H1 (cell line): ENCODE results near the gene FAM186B. TPM values are rescaled to one million over a fixed set of nuclear protein-coding genes. Genes with fewer than 3 reads are reported as not detected.

Source experiments
- CTCF ChIA-PET: fragments of 300-600 bp; sonication (Branson Sonifier 250); formaldehyde crosslinking; loops from one replicate; lab custom pipeline; 2021; ENCODE audit not compliant: partially characterized antibody; lab: Charles Lee
- POLR2A ChIA-PET: fragments of 300-600 bp; sonication (Branson Sonifier 250); formaldehyde crosslinking; loops from one replicate; lab custom pipeline; 2021; ENCODE audit warnings: inconsistent platforms; ENCODE audit not compliant: partially characterized antibody; lab: Charles Lee
- DNase-seq, 2 experiments: peaks; one replicate each; pipeline versions ENCODE4 v3.0.0 to v3.0.0-alpha.2; 2010 to 2022; ENCODE audit warnings: low spot score in 2 of 2, low read depth in 1 of 2, mixed read lengths in 1 of 2
- FAIRE-seq: peaks from 2 replicates; lab custom pipeline; 2011; peaks lifted over from hg19 to GRCh38; lab: Jason Lieb, UNC
- H2AFZ ChIP-seq: 2 replicates; pipeline ENCODE4 v1.8.1; 2012; ENCODE audit warnings: low read length, inconsistent platforms
- H2AK5ac ChIP-seq: 2 replicates; pipeline ENCODE4 v1.6.1; 2013; ENCODE audit warnings: low read depth, low read length
- H2BK120ac ChIP-seq: replicated peaks from 2 replicates; pipeline ENCODE3; 2013; ENCODE audit warnings: low read depth, low read length, inconsistent platforms
- H2BK12ac ChIP-seq: 2 replicates; pipeline ENCODE4 v1.6.1; 2013; ENCODE audit warnings: low read depth, low read length
- H2BK15ac ChIP-seq: 2 replicates; pipeline ENCODE4 v1.6.1; 2013; ENCODE audit warnings: low read length
- H2BK20ac ChIP-seq: 2 replicates; pipeline ENCODE4 v1.6.1; 2013; ENCODE audit warnings: low read length
- H2BK5ac ChIP-seq: 2 replicates; pipeline ENCODE4 v1.6.1; 2013; ENCODE audit warnings: low read depth, low read length
- H3K14ac ChIP-seq: 2 replicates; pipeline ENCODE4 v1.6.1; 2013; ENCODE audit warnings: inconsistent platforms; ENCODE audit not compliant: insufficient read length
- H3K18ac ChIP-seq: 2 replicates; pipeline ENCODE4 v1.6.1; 2013; ENCODE audit warnings: low read length; ENCODE audit errors: extremely low read depth
- H3K23ac ChIP-seq: 2 replicates; pipeline ENCODE4 v1.6.1; 2013; ENCODE audit warnings: inconsistent platforms; ENCODE audit not compliant: insufficient read length
- H3K23me2 ChIP-seq: 2 replicates; pipeline ENCODE4 v1.6.1; 2013; ENCODE audit warnings: low read depth, low read length
- H3K27ac ChIP-seq: 2 replicates; pipeline ENCODE4 v1.6.1; 2011; ENCODE audit warnings: low read depth, low read length, inconsistent platforms
- H3K27me3 ChIP-seq, 4 experiments: replicated peaks in 1 of 4; 1 replicate in 1 of 4; 2 replicates in 3 of 4; pipeline versions ENCODE4 v1.6.1 to v1.8.1; 2011 to 2013; ENCODE audit warnings: low read length in 3 of 4, mild to moderate bottlenecking in 3 of 4, inconsistent platforms in 2 of 4, mixed read lengths in 2 of 4, moderate library complexity in 1 of 4; ENCODE audit not compliant: control insufficient read depth in 3 of 4, insufficient read depth in 3 of 4; ENCODE audit errors: extremely low read depth in 1 of 4
- H3K36me3 ChIP-seq, 4 experiments: 2 replicates each; pipeline versions ENCODE4 v1.6.1 to v1.8.1; 2011 to 2013; ENCODE audit warnings: mild to moderate bottlenecking in 4 of 4, low read length in 3 of 4, moderate library complexity in 2 of 4, control low read depth in 1 of 4, inconsistent platforms in 1 of 4; ENCODE audit not compliant: insufficient read depth in 4 of 4, control insufficient read depth in 2 of 4
- H3K4ac ChIP-seq: replicated peaks from 2 replicates; pipeline ENCODE3; 2013; ENCODE audit warnings: low read length, low read depth, mixed read lengths, inconsistent platforms; ENCODE audit not compliant: insufficient read length
- H3K4me1 ChIP-seq, 4 experiments: replicated peaks in 1 of 4; 1 replicate in 1 of 4; 2 replicates in 3 of 4; pipeline versions ENCODE4 v1.6.1 to v1.8.1; 2011 to 2013; ENCODE audit warnings: low read length in 3 of 4, inconsistent platforms in 2 of 4, mixed read lengths in 1 of 4; ENCODE audit not compliant: insufficient read depth in 4 of 4, control insufficient read depth in 3 of 4
- H3K4me2 ChIP-seq, 2 experiments: 2 replicates each; pipeline versions ENCODE4 v1.6.1 to v1.8.1; 2011 to 2013; ENCODE audit warnings: low read depth in 2 of 2, low read length in 2 of 2, control low read depth in 1 of 2, inconsistent platforms in 1 of 2, mild to moderate bottlenecking in 1 of 2; ENCODE audit not compliant: insufficient read depth in 1 of 2
- H3K4me3 ChIP-seq, 4 experiments: fragments of 200-600, 300-600 bp in 1 of 4; sonication (generic), shearing (Covaris generic), sonication (Bioruptor Twin) in 1 of 4; 2 replicates each; pipeline versions ENCODE4 v1.5.1 to v1.8.1; 2011 to 2016; ENCODE audit warnings: low read length in 4 of 4, low read depth in 3 of 4, control low read depth in 2 of 4, inconsistent platforms in 2 of 4, mild to moderate bottlenecking in 2 of 4, mixed read lengths in 1 of 4, moderate library complexity in 1 of 4; ENCODE audit not compliant: insufficient read depth in 2 of 4; ENCODE audit errors: extremely low read depth in 1 of 4
- H3K56ac ChIP-seq: replicated peaks from 2 replicates; pipeline ENCODE3; 2013; ENCODE audit warnings: low read depth, mild to moderate bottlenecking, mixed read lengths, low read length, inconsistent platforms; ENCODE audit not compliant: insufficient read length
- H3K79me1 ChIP-seq: 2 replicates; pipeline ENCODE4 v1.6.1; 2013; ENCODE audit warnings: low read depth, low read length, control low read depth
- H3K79me2 ChIP-seq, 2 experiments: 2 replicates each; pipeline versions ENCODE4 v1.6.1 to v1.8.1; 2012 to 2013; ENCODE audit warnings: low read length in 2 of 2, mild to moderate bottlenecking in 2 of 2, inconsistent platforms in 1 of 2; ENCODE audit not compliant: insufficient read depth in 2 of 2, control insufficient read depth in 1 of 2
- H3K9ac ChIP-seq, 4 experiments: replicated peaks in 1 of 4; 1 replicate in 1 of 4; 2 replicates in 3 of 4; pipeline versions ENCODE4 v1.6.1 to v1.8.1; 2011 to 2013; ENCODE audit warnings: low read depth in 3 of 4, low read length in 3 of 4, control low read depth in 2 of 4, mild to moderate bottlenecking in 2 of 4, moderate library complexity in 2 of 4, inconsistent platforms in 1 of 4; ENCODE audit errors: extremely low read depth in 1 of 4
- H3K9me3 ChIP-seq, 2 experiments: 2 replicates each; pipeline versions ENCODE4 v1.6.1 to v1.8.1; 2012 to 2013; ENCODE audit warnings: mild to moderate bottlenecking in 2 of 2, moderate library complexity in 2 of 2, control low read depth in 1 of 2, inconsistent platforms in 1 of 2, low read depth in 1 of 2, low read length in 1 of 2, mixed read lengths in 1 of 2; ENCODE audit not compliant: insufficient read depth in 2 of 2
- H4K20me1 ChIP-seq, 2 experiments: replicated peaks in 1 of 2; 2 replicates each; pipeline versions ENCODE3 to v1.8.1; 2011 to 2013; ENCODE audit warnings: inconsistent platforms in 2 of 2, low read length in 2 of 2, mild to moderate bottlenecking in 1 of 2; ENCODE audit not compliant: insufficient read depth in 2 of 2, control insufficient read depth in 1 of 2
- H4K5ac ChIP-seq: 2 replicates; pipeline ENCODE4 v1.6.1; 2013; ENCODE audit warnings: low read length, low read depth, mixed read lengths, inconsistent platforms; ENCODE audit not compliant: insufficient read length
- H4K8ac ChIP-seq: 2 replicates; pipeline ENCODE4 v1.8.0; 2013; ENCODE audit warnings: mild to moderate bottlenecking, moderate library complexity, low read length, inconsistent platforms; ENCODE audit not compliant: insufficient read depth; ENCODE audit errors: extremely low read depth
- H4K91ac ChIP-seq: replicated peaks from 2 replicates; pipeline ENCODE3; 2013; ENCODE audit warnings: low read length, mixed read lengths, inconsistent platforms; ENCODE audit not compliant: insufficient read length
- POLR2AphosphoS5 ChIP-seq: IDR thresholded peaks from 2 replicates; pipeline ENCODE4 v1.6.1; 2011; ENCODE audit warnings: low read depth, low read length
- TCF12 ChIP-seq: IDR thresholded peaks from 2 replicates; pipeline ENCODE4 v1.6.1; 2011; ENCODE audit warnings: low read depth, mild to moderate bottlenecking, low read length
- WGBS, 2 experiments: shearing (Covaris generic) in 1 of 2; methylation state at CpG; one replicate each; pipeline versions ENCODE4 v1.1.6 to v1.1.7; 2013 to 2015; ENCODE audit warnings: low lambda C conversion rate in 2 of 2, mixed read lengths in 2 of 2, inconsistent platforms in 1 of 2, low coverage in 1 of 2, missing lambda C conversion rate in 1 of 2; ENCODE audit not compliant: insufficient replicate concordance in 2 of 2, insufficient coverage in 1 of 2, insufficient read length in 1 of 2; ENCODE audit errors: extremely low coverage in 1 of 2, missing lambda C conversion rate in 1 of 2; 5-methylcytosine and 5-hydroxymethylcytosine counted together
- polyA plus RNA-seq, 7 experiments: library from polyadenylated mRNA; depleted of rRNA in 3 of 7; stranded (reverse) in 5 of 7; unstranded in 2 of 7; fragments of >200 nt in 5 of 7; fragments of 200-250 nt in 2 of 7; gene quantifications; 1 replicate in 5 of 7; 2 replicates in 1 of 7; 4 replicates in 1 of 7; pipeline versions ENCODE4 v1.2.1 to v1.2.3, GENCODE V29; 2011 to 2013; ENCODE audit warnings: missing spikeins in 2 of 7, mixed read lengths in 2 of 7
- total RNA-seq: library from RNA; stranded (reverse); fragmentation: NEBNext Ultra II Directional; extraction: Animal tissue kit (Norgen Biotek cat#: 25700); gene quantifications from 2 replicates; pipeline ENCODE4 v1.2.1, GENCODE V29; 2021

The FAM186B gene
- total and polyA plus RNA-seq, 2 of the 8 experiments (the other 6 are each of a cell fraction or from before 2014, with no cell fraction given), result 0.12 to 0.73 TPM

DNA sequence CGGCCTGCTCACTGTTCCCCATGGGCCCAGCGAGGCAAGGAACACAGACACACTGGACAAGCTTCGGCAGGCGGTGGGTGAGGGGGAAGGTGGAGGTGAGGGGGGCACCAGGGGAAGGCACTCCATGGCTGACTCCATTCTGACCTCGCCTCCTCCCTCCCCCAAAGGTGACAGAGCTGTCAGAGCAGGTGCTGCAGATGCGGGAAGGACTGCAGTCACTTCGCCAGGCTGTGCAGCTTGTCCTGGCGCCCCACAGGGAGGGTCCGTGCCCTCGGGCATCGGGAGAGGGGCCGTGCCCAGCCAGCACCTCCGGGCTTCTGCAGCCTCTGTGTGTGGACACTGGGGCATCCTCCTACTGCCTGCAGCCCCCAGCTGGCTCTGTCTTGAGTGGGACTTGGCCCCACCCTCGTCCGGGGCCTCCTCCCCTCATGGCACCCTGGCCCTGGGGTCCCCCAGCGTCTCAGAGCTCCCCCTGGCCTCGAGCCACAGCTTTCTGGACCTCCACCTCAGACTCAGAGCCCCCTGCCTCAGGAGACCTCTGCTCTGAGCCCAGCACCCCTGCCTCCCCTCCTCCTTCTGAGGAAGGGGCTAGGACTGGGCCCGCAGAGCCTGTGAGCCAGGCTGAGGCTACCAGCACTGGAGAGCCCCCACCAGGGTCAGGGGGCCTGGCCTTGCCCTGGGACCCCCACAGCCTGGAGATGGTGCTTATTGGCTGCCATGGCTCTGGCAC is 48.1 kb downstream of the FAM186B start:
- no peak overlapping the region for H3K14ac ChIP-seq
- TF ChIP-seq POLR2AphosphoS5 (0 out of 2 replicates have a peak, but pooled peaks have one; percentile 17), TCF12 (no peak)
- TF ChIP-seq, all 59 proteins: peak for 1
- Histone ChIP-seq H3K56ac (no peak overlapping the region), H2AK5ac (no peak overlapping the region), H4K91ac (no peak overlapping the region), H4K5ac (no peak overlapping the region), H3K9me3 (no peaks in the 10 kb centered on the region), H3K4me2 (no peak overlapping the region), H3K4ac (no peak overlapping the region), H3K36me3 (peaks cover 15 to 43% (median 29%) of the 10 kb centered on the region in 4 experiments; a peak in 7 of 8 replicates), H2BK20ac (no peak overlapping the region), H4K8ac (peak overlapping the region; percentile 12; the same call in 1 of the 2 replicates), H3K18ac (no peak overlapping the region), H2BK120ac (no peak overlapping the region), H2BK5ac (no peak overlapping the region), H3K4me3 (no peak overlapping the region), H2BK12ac (no peak overlapping the region), H3K79me2 (no peaks in the 10 kb centered on the region), H3K4me1 (no peaks in the 10 kb centered on the region; a peak in 1 of 7 replicates), H3K23ac (no peak overlapping the region), H2AFZ (no peak overlapping the region), H3K23me2 (no peaks in the 10 kb centered on the region), H3K9ac (no peak overlapping the region), H3K27me3 (no peaks in the 10 kb centered on the region; a peak in 1 of 7 replicates), H2BK15ac (no peak overlapping the region), H3K79me1 (no peaks in the 10 kb centered on the region), H3K27ac (no peak overlapping the region), H4K20me1 (peaks cover 0 to 5% of the 10 kb centered on the region in 2 experiments)
- FAIRE-seq (no peak), DNase-seq (no peak)
- ChIA-PET CTCF (interaction anchor here (1.1 to 14.0 kb wide), 12 partner anchors 7 to 225 kb away, joined by 3 to 171 read pairs (median 4); partner anchors contain the start of gene MCRS1), POLR2A (interaction anchor here (0.5 to 3.1 kb wide), 6 partner anchors 9 to 244 kb away, joined by 3 to 12 read pairs (median 5); partner anchors contain the start of gene MCRS1)
- 87% methylated on average over 10 of the region's 18 CpGs; no CpG with 5 or more reads in 1 of the 2 experiments for WGBS, 2 experiments
